Measurements from ENCODE around the gene CYP2C9. TPM values are rescaled to one million over a fixed set of nuclear protein-coding genes. Genes with fewer than 3 reads are reported as not detected.
"Not testable (repeated sequence)": the region's sequence is repeated elsewhere in the genome, so short reads cannot be mapped to it uniquely, and the experiment has no call there.

Gene CYP2C9
- not detected in 2 replicates for total RNA-seq (2014; rRNA removed; shearing (Covaris generic))
- polyA plus RNA-seq (2015; cell fraction: cytosol; rRNA removed) = not detected in 2 replicates
- polyA plus RNA-seq (2015; cell fraction: nucleus; rRNA removed) = not detected in 2 replicates

DNA sequence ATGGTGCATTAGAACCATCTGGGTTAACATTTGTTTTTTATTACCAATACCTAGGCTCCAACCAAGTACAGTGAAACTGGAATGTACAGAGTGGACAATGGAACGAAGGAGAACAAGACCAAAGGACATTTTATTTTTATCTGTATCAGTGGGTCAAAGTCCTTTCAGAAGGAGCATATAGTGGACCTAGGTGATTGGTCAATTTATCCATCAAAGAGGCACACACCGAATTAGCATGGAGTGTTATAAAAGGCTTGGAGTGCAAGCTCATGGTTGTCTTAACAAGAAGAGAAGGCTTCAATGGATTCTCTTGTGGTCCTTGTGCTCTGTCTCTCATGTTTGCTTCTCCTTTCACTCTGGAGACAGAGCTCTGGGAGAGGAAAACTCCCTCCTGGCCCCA is at the start of gene CYP2C9:
Gene CYP2C9, plus strand, starts transcription at position 276 of the 400 bp plus-strand sequence. Its CDS starts 25 bp downstream, at position 301.
- no peak for DNase-seq (ENCODE audit: low read depth)

DNA sequence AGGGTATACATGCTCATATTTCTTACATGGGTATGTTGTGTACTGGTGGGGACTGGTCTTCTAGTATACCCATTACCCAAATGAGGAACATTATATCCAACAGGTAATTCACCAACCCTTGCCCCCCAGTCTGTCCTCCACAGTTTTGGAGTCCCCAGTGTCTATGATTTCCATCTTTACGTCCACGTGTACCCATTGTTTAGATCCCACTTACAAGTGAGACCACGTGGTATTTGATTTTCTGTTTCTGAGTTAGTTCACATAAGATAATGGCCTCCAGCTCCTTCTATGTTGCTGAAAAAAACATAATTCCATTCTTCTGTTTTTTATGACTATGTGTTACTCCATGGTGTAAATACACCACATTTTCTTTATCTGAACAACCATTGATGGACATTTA is 49.3 kb upstream of the CYP2C9 start:
- no peak for DNase-seq (ENCODE audit: low read depth)

DNA sequence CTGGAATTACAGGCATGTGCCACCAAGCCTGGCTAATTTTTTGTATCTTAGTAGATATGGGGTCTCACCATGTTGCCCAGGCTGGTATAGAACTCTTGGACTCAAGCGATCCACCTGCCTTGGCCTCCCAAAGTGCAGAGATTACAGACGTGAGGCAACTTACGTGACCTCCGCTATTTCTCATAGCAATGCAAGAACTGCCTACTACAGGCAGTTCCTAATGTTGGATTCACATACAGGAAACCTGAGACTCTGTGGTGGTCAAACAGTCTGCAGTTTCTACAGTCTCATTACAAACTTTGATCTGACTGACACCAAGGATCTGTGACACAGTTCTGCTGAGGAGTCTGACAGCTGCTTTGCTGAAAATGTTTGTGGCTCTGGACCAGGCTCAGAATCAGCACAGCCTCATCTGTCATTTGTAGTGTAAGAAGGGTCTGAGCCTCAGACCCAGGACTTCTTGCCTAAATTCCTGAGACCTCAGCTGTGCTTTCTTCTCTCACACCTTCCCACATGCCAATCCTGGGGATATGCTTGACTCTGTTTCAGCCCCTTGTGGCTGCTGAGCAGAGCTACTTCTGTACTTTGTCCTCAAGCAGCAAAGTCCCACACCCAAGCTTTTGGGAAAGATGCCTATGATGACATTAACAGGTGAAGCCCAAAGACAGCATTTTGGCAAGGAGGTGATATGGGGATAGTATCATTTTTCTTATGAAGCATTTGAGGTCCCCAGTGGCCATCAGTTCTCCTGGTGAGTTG is 48.0 kb upstream of the CYP2C9 start:
- no peak for DNase-seq (ENCODE audit: low read depth)

DNA sequence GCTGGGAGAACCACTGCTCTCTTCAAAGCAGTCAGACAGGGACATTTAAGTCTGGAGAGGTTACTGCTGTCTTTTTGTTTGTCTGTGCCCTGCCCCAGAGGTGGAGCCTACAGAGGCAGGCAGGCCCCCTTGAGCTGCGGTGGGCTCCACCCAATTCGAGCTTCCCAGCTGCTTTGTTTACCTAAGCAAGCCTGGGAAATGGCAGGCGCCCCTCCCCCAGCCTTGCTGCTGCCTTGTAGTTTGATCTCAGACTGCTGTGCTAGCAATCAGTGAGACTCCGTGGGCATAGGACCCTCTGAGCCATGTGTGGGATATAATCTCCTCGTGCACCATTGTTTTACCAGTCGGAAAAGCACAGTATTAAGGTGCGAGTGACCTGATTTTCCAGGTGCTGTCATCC is 40.0 kb upstream of the CYP2C9 start:
- DNase-seq (ENCODE audit: low read depth) = not testable (repeated sequence)

GRCh38 chr10:94902080-94902479 is 36.4 kb upstream of the CYP2C9 start:
- no peak for DNase-seq (ENCODE audit: low read depth)

GRCh38 chr10:94902570-94902969 is 35.9 kb upstream of the CYP2C9 start:
- no peak for DNase-seq (ENCODE audit: low read depth)

- not testable (repeated sequence) for DNase-seq (ENCODE audit: low read depth)
Measured at GRCh38 chr10:94904506-94905148, 33.8 kb upstream of the CYP2C9 start.

DNA sequence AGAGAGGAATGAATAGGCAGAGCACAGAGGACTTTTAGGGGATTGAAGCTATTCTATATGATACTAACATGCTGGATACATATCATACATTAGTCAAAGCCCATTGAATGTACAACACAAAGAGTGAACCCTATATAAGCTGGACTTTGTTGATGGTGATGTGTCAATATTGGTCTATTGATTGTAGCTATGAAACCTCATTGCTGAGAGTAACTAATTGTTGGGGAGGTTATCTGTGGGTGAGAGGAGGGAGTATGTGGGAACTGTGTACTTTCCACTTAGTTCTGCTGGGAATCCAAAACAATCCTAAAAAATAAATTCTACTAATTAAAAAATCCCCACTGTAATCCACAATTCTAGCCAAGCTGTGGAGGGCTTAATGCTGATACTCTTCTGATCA is 22.0 kb upstream of the CYP2C9 start:
- no peak for DNase-seq (ENCODE audit: low read depth)

DNA sequence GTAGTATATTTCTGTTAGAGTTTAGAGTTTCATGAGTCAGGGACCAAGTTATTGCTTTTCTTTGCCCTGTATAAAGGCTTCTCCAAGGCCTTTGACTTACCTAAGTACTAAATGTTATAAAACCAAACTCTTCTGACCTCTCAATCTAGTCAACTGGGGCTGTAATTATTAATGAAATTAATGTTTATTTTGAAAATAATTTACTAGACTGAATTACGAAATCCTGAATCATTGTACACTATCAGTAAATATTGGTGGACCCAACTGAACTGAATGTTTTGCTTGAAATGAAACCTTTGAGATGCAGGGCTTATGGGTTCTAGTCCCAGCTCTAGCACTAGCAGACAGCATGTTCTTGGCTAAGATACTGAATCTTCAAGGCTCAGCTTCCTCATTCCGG is 1.7 kb upstream of the CYP2C9 start:
- DNase-seq (ENCODE audit: low read depth) = no peak

GRCh38 chr10:94943432-94944103 is 5.1 kb downstream of the CYP2C9 start:
- DNase-seq (ENCODE audit: low read depth) = peak; percentile 72

DNA sequence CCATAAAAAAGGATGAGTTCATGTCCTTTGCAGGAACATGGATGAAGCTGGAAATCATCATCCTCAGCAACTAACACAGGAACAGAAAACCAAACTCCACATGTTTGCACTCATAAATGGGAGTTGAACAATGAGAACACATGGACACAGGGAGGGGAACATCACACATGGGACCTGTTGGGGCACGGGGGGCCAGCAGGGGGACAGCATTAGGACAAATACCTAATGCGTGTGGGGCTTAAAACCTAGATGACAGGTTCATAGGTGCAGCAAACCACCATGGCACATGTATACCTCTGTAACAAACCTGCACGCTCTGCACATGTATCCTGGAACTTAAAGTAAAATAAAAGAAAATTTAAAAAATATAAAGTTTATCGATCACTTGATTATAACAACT is 7.7 kb downstream of the CYP2C9 start:
- DNase-seq (ENCODE audit: low read depth) = not testable (repeated sequence)

DNA sequence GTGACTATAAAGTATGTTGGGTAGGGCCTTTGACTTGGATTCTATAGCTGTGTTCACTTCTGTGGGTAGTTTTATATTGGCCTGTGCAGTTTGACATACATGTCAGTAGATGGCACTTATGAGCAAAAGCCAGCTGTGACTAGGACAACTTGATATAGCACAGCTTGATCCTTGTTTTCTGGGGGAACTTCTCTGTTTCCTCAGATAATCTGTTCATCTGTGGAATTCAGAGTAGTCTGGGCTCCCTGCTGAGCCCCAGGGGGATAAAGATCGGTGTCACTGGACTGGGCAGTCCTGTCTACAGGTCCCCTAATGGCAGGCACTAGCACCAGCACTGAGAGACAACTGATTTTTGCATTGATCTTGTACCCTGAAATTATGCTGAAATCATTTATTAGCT is 25.4 kb downstream of the CYP2C9 start:
- peak; percentile 45 for DNase-seq (ENCODE audit: low read depth)

DNA sequence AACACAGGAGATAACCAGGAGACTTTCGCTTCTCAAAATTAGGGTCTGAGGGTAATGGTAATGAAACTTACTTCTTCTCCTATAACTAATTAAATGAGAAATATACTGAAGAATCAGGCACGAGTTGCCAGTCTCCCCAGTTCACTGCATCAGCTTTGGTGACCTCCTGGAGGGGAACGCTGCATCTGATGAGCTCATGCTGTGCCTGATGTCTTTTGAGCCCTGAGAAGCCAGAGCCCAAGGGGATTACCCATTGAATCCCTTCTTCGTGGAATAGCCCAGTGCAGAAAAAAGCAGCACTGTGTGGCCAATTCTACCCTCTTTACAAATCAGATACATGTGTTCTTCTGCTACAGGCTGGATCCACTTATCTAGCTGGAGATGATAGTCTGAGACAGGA is 45.1 kb downstream of the CYP2C9 start:
- no peak for DNase-seq (ENCODE audit: low read depth)

DNA sequence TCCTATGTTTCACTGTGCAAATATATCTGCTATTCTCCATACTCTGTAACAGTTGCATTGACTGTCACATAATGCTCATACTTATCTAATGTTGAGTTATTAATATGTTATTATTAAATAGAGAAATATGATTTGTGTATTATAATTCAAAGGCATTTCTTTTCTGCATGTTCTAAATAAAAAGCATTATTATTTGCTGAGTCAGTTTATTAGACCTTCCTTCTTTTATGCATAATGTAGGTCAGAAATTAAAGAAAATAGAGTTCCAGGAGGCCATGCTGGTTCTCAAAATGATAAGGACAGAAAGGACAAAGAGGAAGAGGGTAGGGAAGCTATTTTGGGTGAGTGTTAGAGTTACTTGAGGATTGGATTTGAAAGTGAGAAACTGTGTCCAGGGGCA is 50.7 kb downstream of the CYP2C9 start:
- no peak for DNase-seq (ENCODE audit: low read depth)

DNA sequence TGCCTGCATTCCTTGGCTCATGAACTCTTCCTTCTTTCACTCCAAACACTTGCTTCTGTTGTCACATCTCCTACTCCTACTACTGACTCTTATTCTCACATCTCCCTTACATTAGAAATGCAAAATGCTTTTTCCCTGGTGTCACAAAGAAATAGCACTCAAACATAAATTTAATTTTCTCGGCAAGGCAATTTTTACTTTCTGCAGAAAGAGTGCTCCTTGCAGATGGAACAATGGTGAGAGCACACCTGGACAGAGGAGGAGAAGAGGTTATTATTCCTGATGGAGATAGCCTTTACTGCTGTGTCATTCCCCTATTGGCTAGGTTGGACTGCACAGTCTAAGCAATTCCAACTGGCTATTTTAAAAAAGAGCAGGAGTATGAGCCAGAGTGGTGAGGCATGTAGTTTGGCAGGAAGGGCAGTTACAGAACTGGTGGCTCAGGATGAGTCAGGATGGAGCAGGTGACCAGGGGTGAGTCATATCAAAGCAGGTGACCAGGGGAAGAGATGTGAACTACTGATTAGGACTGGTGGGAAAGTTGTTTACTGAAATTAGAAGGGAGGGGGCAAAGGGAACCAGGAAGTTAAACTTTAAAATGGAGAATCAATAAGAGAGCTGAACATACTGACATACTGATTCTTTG is 52.9 kb downstream of the CYP2C9 start:
- DNase-seq (ENCODE audit: low read depth) = peak; percentile 94

- DNase-seq (ENCODE audit: low read depth) = peak; percentile 74
Measured at GRCh38 chr10:94992811-94993210, 54.4 kb downstream of the CYP2C9 start.

GRCh38 chr10:94997741-94998174 is 59.3 kb downstream of the CYP2C9 start:
- no peak for DNase-seq (ENCODE audit: low read depth)

GRCh38 chr10:95026461-95026860 is 88.0 kb downstream of the CYP2C9 start:
- DNase-seq (ENCODE audit: low read depth) = no peak

- DNase-seq (ENCODE audit: low read depth) = no peak
Measured at GRCh38 chr10:95031656-95032055, 93.2 kb downstream of the CYP2C9 start.

DNA sequence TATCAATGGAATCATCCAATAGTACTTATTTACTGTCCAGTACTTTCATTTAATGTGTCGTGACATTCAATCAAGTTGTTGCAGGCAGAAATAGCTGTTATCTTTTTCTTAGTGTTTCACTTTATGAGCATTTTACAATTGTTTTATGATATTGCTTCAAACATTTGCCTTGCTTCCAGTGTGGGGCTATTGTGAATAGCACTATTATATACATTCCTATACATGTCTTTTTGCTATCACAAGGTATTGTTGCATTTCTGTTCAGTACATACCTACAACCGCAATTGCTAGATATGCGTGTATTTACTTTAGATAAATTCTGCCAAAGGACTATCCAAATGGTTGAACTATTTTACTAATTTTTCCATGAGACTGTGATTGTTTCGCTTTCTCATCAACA is 95.9 kb downstream of the CYP2C9 start:
- no peak for DNase-seq (ENCODE audit: low read depth)

All from HT1080 (cell line).